Sigmoid colon (tissue), 4 donors: ENCODE measurements around the gene GCH1.

Experiments used
- POLR2A ChIP-seq, 2 donors: fragments of 450-650 bp; IDR thresholded peaks; one replicate each; pipeline ENCODE4 v1.6.1; 2016; ENCODE audit warnings: antibody characterized with exemption in 2 of 2, mild to moderate bottlenecking in 2 of 2, moderate library complexity in 2 of 2
- POLR2AphosphoS5 ChIP-seq, 4 donors: sonication (generic); formaldehyde crosslinking; IDR thresholded peaks; one replicate each; pipeline ENCODE4 v1.6.1; 2017; ENCODE audit warnings: antibody characterized with exemption in 4 of 4
- TF ChIP-seq, protein P1 (sequence below), 4 experiments: fragments of 450-650 bp in 3 of 4; fragments of 200-600 bp in 1 of 4; IDR thresholded peaks; one replicate each; pipeline ENCODE4 v1.5.1; 2016 to 2019; ENCODE audit warnings: antibody characterized with exemption in 4 of 4, mild to moderate bottlenecking in 3 of 4, moderate library complexity in 2 of 4

DNA sequence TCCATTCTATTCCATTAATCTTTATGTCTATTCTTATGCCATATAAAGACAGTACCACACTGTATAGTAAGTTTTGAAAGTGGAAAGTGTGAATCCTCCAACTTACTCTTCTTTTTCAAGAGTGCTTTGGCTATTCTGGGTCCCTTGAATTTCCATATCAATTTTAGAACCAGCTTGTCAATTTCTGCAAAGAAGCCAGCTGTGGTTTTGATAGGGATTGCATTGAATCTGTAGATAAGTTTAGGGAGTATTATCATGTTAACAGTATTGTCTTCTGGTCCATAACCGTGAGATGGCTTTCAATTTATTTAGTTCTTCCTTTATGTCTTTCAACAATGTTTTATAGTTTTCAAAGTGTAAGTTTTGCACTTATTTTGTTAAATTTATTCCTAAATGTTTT is 34.2 kb upstream of the GCH1 start:
- TF ChIP-seq POLR2AphosphoS5 (IDR thresholded peaks at IDR 0.05): no peak
- TF ChIP-seq, protein P1, sequence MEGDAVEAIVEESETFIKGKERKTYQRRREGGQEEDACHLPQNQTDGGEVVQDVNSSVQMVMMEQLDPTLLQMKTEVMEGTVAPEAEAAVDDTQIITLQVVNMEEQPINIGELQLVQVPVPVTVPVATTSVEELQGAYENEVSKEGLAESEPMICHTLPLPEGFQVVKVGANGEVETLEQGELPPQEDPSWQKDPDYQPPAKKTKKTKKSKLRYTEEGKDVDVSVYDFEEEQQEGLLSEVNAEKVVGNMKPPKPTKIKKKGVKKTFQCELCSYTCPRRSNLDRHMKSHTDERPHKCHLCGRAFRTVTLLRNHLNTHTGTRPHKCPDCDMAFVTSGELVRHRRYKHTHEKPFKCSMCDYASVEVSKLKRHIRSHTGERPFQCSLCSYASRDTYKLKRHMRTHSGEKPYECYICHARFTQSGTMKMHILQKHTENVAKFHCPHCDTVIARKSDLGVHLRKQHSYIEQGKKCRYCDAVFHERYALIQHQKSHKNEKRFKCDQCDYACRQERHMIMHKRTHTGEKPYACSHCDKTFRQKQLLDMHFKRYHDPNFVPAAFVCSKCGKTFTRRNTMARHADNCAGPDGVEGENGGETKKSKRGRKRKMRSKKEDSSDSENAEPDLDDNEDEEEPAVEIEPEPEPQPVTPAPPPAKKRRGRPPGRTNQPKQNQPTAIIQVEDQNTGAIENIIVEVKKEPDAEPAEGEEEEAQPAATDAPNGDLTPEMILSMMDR (IDR thresholded peaks at IDR 0.05): no peak
- no peak for TF ChIP-seq POLR2A (IDR thresholded peaks at IDR 0.05)
